ENCODE results near the gene STUM. TPM values are rescaled to one million over a fixed set of nuclear protein-coding genes. Genes with fewer than 3 reads are reported as not detected.

Gene STUM
- total and polyA plus RNA-seq, 2 of the 8 experiments (the other 6 are each of a cell fraction or from before 2014, with no cell fraction given), result 0.76 to 1.2 TPM

DNA sequence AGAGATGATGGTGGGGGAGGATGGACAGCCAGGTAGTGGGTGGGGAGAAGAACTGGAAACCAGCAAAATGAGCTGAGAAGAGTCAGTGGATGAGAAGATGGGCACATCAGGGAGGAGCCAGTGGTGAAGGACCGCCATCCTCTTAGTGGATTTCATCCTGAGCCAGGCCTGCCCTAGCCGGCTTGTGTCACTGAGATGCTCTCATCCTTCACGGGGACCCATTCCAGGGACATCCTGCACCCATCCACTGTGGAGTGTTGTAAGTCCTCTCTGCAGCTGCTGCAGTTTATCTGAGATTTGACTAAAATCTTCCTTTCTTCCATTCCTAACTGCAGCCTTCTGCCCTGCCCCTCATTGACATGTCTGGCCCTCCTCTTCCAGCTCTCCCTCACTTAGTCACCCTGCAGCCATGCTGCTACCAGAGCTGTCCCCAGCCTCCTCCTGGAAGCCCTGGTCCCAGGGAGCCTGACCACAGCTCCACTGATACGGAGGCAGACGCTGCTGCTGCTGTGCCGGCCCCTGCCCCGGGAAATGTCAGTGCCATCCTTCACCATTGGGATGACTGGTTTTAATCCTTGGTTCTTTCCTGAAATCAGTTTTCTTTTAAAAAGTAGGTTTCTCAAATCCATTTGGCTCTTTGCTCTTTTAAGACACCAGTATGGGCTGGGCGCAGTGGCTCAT is 33.2 kb downstream of the STUM start (continued):
- no peak for TF ChIP-seq PHF8 (conservative IDR thresholded peaks at IDR 0.05; ENCODE audit: low read depth, low read length)

Data from H1 (cell line).